Inflammatory macrophage treated with lipopolysaccharide for 4 hours (primary cell): ENCODE measurements around the gene RND3.

ENCODE experiments used
- DNase-seq: peaks from one replicate; pipeline ENCODE4 v3.0.0-alpha.2; 2020

Gene RND3, protein sequence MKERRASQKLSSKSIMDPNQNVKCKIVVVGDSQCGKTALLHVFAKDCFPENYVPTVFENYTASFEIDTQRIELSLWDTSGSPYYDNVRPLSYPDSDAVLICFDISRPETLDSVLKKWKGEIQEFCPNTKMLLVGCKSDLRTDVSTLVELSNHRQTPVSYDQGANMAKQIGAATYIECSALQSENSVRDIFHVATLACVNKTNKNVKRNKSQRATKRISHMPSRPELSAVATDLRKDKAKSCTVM

DNA sequence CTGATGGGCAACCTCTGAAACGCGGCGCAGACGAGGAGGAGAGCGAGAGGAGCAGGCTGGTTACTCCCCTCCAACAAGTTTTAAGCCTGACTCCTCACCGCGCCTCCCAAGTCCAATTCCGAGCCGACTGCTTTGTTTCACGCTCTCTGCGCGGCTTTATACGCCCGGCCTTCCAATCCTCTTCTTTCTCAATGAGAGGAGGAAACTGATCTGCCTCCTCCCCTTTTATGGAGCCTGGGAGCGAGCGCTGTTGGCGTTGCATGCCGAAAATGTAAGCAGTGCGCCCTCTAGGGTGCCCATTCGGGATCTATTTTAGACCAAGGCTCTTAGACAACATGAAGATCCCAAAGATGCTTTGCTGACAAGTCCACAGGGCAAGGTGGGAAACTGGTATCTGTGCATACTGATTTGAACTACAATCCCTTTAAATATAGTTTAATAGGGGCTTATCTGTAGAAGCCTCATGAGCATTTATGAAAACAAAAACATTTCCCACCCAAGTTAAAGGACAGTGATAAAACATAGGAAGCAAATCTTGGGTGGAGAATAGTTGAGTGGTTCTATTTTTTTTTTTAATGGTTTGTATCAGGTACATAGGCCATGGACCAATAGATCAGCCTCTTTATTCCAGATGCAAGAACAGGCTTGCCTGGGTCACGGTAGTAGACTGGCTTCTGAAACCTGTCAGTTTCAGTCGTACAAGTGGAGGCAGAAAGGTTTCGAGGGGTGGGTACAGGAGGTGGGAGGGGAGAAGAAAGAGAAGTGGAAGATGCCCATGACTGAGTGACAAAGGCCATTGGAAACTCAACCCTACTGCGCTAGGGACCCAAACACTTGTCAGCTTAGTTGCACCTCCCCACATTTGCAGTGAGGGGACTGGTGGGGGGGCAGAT is at the start of gene RND3:
Gene RND3 (minus strand): TSS at position 131 of the 893 bp plus-strand sequence. CDS start 250 bp downstream, outside the sequence.
- peak; percentile 83 for DNase-seq

DNA sequence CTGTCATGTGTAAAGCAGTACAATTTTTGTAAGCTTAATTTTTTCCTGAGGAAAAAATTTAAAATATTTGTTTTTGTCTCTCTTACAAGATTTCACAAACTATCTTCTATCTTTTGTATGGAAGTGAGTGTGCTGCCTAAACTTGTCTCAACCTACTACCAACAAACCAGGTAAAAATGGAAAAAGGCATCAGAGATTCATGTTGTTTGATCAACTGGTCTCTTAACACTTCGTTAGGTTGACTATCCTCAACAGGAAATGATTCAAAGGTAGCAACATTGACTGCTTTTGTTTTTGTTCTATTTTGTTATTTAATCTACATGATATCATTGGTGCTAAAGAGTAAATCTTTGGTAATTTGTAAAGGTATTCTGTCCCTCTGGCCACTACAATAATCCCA is 47.7 kb upstream of the RND3 start:
- DNase-seq: no peak

DNA sequence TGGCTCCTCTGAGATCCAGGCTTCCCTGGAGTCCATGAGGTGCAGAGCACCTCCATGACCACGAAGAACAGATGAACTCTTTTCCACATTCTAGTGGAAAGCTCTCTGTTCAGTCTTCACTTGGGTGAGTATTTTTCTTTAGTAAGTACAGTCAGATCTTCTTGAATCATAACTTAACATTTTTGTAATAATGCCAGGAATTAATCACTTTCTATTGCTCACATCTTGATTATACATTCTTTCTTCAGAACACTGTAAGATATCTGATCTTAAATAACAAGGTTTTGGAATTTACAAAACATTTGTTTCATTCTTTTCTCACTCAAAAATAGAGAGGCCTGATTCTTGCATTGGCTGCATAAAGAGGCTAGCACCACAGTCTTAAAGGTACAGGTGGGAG is 45.4 kb upstream of the RND3 start:
- no peak for DNase-seq

DNA sequence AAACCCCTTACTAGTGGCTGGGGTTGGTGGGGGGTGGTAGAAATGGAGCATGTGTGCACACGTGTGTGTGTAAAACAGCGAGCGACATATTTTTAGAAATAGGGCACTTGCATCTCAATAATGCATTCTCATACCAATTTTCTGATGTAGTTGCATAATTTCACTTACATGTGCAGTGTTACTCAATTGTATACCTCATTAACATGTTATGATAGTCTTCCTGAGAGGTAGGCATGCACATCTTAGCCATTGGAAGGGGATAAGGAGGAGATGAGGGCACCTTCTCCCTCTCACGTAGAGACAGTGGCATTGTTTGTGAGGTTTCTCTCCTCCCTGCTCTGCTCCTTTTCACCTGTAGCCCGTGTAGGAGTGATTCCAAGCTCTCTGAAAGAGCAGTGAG is 44.6 kb upstream of the RND3 start:
- DNase-seq: no peak

DNA sequence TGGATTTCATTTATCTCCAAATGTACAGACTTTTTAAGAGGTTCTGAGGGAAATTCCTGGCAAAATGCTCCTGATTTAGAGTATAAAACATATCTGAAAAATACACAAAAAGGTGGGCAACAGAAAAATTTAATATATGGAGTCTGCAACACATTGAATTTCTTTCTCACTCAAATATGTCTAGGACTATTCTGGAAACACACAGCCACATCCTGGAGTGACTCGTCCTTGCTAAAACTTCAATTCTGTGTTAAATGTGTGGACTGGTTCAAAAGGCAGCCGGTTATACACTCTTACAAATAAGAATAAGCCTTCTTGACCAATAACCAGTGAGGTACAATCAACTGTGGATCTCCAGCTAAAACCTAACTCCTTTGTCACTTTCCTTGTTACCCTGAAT is 44.1 kb upstream of the RND3 start:
- no peak for DNase-seq

DNA sequence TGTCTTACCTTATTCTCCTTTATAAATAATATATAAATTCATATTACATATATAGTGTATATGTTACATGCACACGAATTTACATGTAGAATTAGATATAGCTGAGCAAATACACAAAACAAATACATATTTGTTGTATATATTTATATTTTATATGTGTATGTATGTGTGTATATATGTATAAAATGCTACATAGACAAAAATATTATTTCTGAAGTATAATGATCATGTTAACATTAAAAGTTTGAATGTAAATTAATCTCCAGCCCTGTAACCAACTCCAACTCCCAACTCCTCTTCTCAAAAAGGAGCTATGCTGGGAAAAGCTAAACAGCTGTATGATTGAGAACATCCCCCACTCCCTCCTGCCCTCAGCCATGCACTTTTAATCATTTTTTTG is 42.7 kb upstream of the RND3 start:
- DNase-seq: no peak

DNA sequence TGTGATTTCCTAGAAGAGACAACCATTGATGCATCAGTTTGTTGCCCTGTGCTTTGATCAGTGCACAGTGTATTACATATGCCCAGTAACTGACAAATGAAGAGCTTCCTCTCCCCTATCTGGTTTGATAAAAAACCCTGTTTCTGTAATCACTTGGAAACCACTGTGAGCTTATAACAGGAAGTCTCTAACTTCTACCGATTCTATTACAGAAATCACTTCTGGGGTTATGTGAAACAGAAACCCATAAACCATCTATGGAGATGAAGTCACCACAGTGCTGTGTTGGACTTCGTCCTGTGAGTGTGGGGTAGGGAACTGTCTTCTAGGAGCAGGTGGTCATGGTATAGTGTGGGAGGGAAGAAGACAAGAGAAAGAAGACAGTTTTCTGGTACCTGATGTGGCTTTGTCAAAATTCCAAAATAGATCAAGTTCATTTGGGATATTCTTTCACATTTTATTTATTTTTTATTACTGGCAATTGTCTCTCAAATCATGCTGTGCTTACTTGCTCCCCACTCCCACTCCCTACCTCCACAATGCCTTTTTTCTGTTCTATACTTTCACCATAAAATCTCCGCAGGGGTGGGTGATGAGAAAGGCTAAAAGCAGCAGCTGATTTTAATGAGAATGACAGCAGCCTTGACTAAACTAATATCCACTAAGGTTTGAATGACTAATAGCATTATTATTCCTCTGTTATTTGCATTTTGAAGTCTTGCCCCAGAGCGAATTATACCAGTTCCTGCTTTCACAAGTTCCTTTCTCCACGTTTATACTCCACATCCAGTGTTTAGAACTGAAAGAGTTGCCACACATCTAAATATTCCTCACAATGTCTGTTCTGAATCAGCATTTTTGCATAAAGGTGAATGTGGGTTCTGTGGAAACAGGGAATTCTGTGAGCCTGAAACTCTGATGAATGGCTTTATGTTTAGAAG is 41.7 kb upstream of the RND3 start:
- DNase-seq: peak; percentile 40

DNA sequence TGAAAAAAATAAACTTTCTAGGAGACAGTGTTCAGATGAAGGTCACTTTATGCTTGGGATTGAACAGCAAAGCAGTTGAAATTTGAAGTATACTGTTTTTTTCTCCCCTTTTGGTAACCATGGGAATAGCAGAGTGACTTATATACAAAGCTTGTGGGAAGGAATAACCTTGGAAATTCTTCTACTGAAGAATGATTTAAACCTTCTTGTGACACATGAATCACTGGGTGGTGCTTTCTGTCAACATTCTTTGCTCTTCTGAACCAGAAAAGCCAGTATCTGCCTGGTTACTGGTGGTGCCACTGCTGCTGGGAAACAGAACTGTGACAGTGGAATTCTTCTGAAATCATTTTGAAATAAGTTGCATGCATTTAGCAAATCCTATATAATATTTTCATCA is 39.4 kb upstream of the RND3 start:
- DNase-seq: peak; percentile 49

DNA sequence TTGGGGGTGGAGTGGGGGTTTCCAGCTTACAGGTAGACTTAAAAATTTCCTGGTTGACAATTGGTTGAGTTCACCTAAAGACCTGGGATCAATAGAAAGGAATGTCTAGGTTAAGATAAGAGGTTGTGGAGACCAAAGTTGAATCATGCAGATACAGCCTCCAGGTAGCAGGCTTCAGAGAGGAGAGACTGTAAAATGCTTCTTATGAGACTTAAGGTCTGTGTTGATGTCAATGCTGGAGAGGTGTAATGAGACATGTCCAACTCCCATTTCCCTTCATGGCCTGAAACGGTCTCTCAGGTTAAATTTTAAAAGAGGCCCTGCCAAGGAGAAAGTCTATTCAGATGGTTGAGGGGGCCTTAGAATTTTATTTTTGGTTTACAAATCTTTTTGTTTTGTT is 38.5 kb upstream of the RND3 start:
- no peak for DNase-seq

DNA sequence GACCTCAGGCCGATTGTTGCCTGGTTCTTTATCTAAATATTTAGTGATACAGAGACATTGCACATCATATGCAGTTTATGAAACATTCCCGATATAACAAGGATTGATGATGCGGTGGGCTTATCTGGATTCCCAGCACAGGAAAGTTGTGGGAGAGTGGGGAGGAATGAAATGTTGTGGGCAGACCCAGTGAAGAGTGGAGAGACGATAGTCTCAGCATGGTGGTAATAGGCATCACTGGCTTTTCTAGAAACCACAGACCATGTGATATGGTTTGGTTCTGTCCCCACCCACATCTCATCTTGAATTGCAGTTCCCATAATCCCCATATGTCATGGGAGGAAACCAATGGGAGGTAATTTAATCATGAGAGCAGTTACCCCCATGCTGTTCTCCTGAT is 34.8 kb upstream of the RND3 start:
- DNase-seq: no peak

DNA sequence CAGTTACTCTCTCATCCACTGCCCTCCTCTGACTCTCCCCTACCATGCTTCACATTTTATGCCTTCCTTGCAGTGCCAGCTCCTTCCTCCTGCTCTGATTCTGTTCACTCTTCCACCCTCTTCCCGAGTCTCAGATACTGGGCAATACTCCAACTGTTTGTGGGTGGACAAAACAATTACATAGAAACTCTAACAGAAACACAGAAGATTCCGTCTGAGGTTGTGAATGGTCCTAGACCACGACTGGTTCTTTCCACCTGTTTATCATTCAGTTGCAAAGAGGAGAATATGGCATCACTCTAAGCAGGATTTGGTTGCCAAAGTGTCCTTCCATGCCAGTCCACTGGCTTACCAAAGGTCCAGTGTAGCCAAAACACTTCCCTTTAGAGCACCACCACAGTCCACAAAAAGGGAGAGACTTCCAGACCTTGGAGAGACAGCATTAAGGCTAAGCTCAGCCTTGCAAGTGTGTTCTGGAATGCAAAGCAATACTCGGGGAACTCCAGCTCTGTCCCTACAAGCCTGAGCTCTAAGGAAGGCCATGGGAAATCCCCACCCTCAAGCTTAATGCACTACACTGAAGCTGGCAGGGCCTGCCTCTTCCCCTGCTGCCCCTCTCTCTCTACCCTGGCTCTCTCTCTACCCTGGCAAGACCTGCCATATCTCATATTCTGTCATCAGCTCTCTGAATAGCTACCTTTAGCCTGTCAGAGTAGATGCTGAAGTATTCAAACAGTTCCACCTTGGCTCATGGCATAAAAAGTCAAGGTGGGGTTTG is 33.6 kb upstream of the RND3 start:
- DNase-seq: no peak

DNA sequence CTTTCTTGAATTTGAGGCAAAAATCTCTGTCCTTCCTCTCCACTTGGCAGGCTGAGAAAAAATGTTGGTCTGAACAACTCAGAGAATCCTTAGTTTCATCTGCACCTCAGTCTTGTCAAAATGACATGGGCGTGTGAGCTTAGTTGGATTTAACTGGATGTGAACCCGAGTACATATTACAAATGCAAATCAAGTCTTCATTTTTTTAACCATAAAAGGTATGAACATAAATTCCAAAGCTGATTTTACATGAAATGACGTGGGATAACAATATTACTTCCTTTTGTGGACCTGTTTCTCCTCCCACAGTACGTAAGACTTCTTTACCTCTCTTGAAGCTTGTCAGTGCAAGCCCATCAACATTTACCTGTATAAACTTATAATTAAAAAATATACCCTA is 32.6 kb upstream of the RND3 start:
- no peak for DNase-seq

DNA sequence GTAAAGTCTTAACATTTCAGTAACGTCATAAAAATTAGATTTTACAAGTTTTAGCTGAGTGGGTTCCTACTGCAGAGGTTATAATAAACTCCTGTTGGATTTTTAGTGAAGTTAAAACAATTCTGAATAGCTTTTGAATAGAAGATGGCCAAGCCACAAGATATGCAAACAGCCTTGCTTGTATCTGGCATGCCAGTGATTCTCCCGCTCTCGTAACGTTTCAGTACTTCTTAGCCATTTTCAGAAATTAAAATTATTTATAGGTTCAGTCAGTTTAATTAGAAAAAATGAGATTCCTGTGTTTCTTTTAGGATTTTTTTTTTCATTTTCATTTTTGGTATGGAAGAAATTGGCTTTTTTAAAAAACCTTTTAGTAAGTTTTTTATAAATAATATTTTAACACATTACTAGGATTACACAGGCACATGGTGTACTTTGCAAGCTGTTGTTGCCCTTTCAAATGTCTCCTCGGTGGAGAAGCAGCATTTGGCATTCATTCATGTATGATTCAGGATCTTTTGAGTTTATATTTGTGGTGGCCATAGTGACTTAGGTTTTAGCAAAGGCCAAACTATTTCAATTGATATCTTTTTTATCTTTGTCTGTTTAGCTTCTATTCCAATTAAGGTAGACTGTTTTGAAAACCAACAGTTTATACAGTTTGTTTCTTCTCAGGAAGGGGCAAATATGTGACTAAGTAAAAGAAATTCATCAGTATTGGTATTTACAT is 30.6 kb upstream of the RND3 start:
- DNase-seq: no peak

DNA sequence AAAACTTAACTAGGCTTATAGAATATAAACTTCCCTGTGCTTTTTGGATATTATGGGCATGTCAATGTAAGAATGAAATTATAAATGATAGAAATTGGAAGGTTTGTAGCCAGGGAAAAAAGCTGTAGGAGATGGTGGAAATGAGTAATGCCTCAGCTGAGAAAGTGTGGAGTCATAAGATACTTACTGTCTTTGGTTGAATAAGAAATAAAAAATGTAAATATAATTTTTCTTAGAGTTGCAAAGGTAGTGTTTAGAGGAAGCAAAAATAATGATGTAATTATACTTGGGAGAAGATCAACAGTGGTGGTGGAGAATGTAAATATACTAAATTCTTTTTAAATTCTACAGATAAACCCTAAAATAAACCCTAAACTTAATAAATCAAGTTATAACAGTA is 26.2 kb upstream of the RND3 start:
- DNase-seq: no peak

DNA sequence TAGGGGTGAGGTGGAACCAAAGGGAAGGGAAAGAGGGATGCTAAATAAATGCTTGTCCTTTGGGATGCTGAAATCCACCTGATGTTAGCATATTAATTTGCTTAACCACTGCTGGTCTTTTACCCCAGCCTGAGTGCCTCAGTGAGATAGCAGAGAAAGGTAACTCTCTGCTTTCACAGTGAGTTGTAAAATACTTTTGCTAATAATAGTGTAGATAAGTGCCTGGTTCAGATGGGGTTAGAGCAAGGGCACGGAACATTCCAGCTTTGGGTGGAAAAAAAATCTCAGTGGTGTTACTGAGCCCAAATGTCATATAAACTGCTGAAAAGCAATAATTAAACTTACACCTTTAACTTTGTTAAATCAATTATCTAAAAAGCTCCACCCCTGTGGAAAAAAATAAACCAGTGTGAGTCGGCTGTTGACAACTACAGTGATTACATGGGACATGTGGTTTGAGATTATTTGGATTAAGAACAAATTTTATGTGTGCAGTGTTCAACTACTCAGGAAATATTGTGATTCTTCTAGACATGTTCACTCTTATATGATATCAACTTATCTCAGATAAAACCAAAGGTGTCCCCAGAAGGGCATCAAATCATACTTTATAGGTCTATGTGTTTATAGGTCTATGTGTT is 21.1 kb upstream of the RND3 start:
- no peak for DNase-seq

DNA sequence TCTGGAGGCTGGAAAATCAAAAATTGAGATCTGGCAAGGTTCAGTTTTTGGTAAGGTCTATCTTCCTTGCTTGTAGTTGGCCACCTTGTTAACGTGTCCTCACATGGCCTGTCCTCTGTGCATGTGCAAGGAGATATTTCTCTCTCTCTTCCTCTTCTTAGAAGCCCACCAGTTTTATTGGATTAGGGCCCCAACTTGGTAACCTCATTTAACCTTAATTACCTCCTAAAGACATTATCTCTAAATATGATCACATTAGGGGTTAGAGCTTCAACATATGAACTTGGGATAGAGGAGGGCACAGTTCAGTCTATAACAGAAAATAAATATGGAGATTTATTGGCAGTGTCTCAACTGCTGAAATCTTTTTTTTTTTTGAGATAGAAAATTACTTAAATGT is 19.6 kb upstream of the RND3 start:
- no peak for DNase-seq

DNA sequence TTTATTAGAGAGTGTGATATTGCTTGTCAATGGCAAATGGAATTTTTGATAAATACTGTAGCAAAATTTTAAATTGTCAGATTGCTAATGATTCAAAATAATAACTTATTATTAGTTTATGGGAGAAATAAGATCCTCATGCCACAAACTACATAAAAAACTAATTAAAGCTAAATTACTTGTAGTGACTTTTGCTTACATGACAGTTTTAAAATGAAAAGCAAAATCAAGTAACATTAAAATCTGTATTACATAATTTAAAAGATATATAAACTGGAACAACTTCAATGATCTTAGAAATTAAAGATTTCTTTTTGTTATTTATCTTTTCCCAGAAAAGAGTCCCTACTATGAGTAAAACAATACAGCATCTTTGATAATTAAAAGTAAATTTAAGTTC is 17.7 kb upstream of the RND3 start:
- no peak for DNase-seq

DNA sequence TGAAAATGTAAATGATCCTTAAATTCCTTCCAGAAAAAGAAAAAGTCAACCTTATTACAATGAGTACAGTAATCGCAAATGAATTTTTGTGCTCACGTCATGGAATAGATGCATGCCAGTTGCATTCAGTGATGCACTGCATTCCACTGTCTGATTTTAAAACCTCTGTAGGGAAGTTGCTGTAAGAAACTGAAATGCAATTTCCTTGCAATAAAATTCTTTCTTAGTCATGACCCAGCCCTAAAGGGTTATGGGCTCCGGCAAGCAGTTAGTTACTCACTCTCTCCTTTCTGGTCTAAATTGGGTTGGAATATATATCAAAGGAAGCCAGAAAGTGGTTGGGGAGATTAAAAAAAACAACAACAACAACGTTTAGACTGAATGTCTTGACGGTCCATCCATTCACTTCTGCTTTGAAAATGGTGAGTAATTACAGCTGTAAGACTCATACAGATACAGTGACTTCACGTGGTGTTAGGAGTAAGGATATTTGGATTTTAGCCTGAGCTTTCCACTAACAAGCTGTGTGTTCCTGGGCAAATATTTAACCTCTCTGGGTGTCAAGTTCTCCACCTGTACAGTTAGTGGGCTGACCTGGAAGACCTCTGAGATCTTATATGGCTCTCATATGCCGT is 8.6 kb upstream of the RND3 start:
- DNase-seq: no peak

DNA sequence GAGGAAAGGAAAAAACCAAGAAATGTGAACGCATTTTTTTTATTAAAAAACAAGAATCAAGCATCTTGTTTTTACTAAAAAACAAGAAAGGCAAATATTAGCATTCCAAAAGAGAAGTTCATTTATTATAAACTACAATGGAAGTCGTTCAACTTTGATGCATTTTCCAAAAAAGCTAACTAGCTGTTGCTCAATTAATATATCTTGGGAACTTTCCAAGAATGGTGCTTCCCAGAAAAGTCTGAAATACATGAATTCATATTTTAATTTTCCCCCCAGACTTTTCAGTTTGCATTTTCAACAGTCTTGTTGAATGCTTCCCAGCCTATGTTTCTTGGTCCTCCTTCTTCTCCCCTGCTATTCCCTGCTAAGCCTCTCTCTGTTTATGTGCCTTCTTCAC is 7.5 kb upstream of the RND3 start:
- no peak for DNase-seq

DNA sequence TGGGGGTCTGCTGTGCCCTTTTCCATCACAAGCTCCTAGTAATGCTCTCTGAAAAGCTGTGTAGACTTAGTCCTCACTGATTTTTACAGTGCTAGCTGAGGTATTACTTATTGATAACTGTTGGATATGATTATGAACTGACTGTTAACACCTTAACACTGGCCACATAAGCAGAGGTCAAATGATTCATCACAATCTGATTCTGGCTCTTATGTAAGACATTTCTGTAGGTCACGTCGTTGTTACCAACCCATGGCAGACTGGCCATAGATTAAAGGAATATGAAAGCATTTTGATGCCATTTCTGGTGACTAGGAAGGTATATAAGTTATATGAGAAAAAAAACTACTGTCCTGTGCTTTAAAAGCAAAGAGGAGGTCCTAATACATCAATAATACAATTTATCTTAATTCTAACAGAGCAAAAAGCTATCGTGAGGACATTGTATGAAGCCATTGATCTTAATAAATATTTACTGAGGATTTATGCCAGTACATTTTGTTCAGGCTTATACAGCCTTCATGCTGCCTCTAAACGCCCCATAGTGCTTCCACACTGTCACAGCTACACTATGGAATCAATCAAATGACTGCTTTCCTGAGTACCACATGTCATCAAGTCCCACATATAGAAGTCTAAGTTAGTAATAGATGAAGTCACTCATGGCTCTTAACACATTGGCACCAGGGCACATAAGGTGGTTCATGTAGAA is 6.9 kb upstream of the RND3 start:
- DNase-seq: no peak
